Measurements from ENCODE around the gene PRKCA.

The PRKCA gene

DNA sequence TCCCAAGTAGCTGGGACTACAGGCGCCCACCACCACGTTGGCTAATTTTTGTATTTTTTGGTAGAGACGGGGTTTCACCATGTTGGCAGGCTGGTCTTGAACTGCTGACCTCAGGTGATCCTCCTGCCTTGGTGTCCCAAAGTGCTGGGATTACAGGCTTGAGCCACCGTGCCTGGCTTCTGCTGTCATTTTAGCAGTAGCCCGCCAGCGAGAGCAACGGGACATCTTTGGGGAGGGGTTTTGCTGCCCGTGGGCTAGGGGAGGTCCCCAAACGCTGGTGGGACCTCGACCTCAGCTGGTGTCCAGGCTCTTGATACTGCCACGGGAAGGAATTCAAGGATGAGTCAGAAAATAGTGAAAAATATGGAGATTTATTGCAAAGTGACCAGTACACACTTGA lies 424.4 kb downstream of the PRKCA start:
- TF ChIP-seq CTCF (conservative IDR thresholded peaks at IDR 0.05; ENCODE audit: low read length) (no peak), EZH2phosphoT487 (IDR thresholded peaks at IDR 0.05; ENCODE audit: borderline replicate concordance) (no peak)
- Histone ChIP-seq H3K27me3 (ENCODE audit: insufficient read depth, low read length, poor library complexity, severe bottlenecking) (no peaks in the 10 kb centered on the region), H3K36me3 (ENCODE audit: insufficient read depth, low read length) (no peaks in the 10 kb centered on the region), H3K4me2 (ENCODE audit: low read depth, low read length, poor library complexity, severe bottlenecking) (no peak overlapping the region), H3K9me2 (replicated peaks; ENCODE audit: low read depth, low read length) (no peaks in the 10 kb centered on the region), H3K9ac (ENCODE audit: low read depth, low read length, poor library complexity, severe bottlenecking) (no peak overlapping the region), H3K9me3 (ENCODE audit: insufficient read depth, low read depth, low read length) (no peaks in the 10 kb centered on the region), H3K4me1 (ENCODE audit: insufficient read depth, low read length, poor library complexity, severe bottlenecking) (no peaks in the 10 kb centered on the region), H3F3A (ENCODE audit: low read depth) (no peaks in the 10 kb centered on the region), H3K79me2 (ENCODE audit: insufficient read depth, low read length) (no peaks in the 10 kb centered on the region), H4K20me1 (ENCODE audit: insufficient read depth, low read length, poor library complexity, severe bottlenecking) (no peaks in the 10 kb centered on the region), H3K4me3 (ENCODE audit: low read length, poor library complexity, severe bottlenecking) (no peak overlapping the region), H2AFZ (ENCODE audit: low read length) (no peak overlapping the region)

- TF ChIP-seq CTCF (conservative IDR thresholded peaks at IDR 0.05; ENCODE audit: low read length) (peak; percentile 74), EZH2phosphoT487 (IDR thresholded peaks at IDR 0.05; ENCODE audit: borderline replicate concordance) (no peak)
- Histone ChIP-seq H3F3A (ENCODE audit: low read depth) (no peaks in the 10 kb centered on the region), H4K20me1 (ENCODE audit: insufficient read depth, low read length, poor library complexity, severe bottlenecking) (no peaks in the 10 kb centered on the region), H3K36me3 (ENCODE audit: insufficient read depth, low read length) (no peaks in the 10 kb centered on the region), H3K79me2 (ENCODE audit: insufficient read depth, low read length) (no peaks in the 10 kb centered on the region), H3K4me2 (ENCODE audit: low read depth, low read length, poor library complexity, severe bottlenecking) (no peak overlapping the region), H3K27me3 (ENCODE audit: insufficient read depth, low read length, poor library complexity, severe bottlenecking) (no peaks in the 10 kb centered on the region), H3K9me2 (replicated peaks; ENCODE audit: low read depth, low read length) (no peaks in the 10 kb centered on the region), H3K9me3 (ENCODE audit: insufficient read depth, low read depth, low read length) (no peaks in the 10 kb centered on the region), H2AFZ (ENCODE audit: low read length) (peak overlapping the region; percentile 28; the same call in 1 of the 2 replicates), H3K4me1 (ENCODE audit: insufficient read depth, low read length, poor library complexity, severe bottlenecking) (no peaks in the 10 kb centered on the region), H3K9ac (ENCODE audit: low read depth, low read length, poor library complexity, severe bottlenecking) (no peak overlapping the region), H3K4me3 (ENCODE audit: low read length, poor library complexity, severe bottlenecking) (no peak overlapping the region)
These were observed 425.5 kb downstream of the PRKCA start for GRCh38 chr17:66727634-66728570.

DNA sequence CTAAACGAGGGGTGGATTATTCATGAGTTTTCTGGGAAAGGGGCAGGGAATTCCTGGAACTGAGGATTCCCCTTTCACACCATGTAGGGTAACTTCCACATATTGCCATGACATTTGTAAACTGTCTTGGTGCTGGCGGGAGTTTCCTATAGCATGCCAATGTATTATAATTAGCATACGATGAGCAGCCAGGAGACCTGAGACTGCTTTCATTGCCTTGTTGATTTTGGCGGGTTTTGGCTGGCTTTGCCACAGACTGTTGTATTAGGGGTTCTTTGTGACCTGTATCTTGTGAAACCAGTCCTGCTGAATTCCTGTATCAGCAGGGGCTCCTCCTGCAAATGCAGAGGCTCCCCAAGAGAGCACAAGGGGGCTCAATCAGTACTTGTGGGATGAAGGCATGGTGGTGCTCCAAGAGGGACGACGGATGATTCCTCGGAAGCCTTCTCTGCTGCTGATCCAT lies 428.1 kb downstream of the PRKCA start:
- Histone ChIP-seq H3K9me2 (replicated peaks; ENCODE audit: low read depth, low read length) (no peaks in the 10 kb centered on the region), H3K79me2 (ENCODE audit: insufficient read depth, low read length) (no peaks in the 10 kb centered on the region), H3K27me3 (ENCODE audit: insufficient read depth, low read length, poor library complexity, severe bottlenecking) (no peaks in the 10 kb centered on the region), H3F3A (ENCODE audit: low read depth) (no peaks in the 10 kb centered on the region), H3K9me3 (ENCODE audit: insufficient read depth, low read depth, low read length) (no peaks in the 10 kb centered on the region), H3K4me1 (ENCODE audit: insufficient read depth, low read length, poor library complexity, severe bottlenecking) (no peaks in the 10 kb centered on the region), H2AFZ (ENCODE audit: low read length) (no peak overlapping the region), H3K4me2 (ENCODE audit: low read depth, low read length, poor library complexity, severe bottlenecking) (no peak overlapping the region), H4K20me1 (ENCODE audit: insufficient read depth, low read length, poor library complexity, severe bottlenecking) (no peaks in the 10 kb centered on the region), H3K36me3 (ENCODE audit: insufficient read depth, low read length) (no peaks in the 10 kb centered on the region), H3K9ac (ENCODE audit: low read depth, low read length, poor library complexity, severe bottlenecking) (no peak overlapping the region), H3K4me3 (ENCODE audit: low read length, poor library complexity, severe bottlenecking) (no peak overlapping the region)
- no peak for TF ChIP-seq CTCF (conservative IDR thresholded peaks at IDR 0.05; ENCODE audit: low read length)
- TF ChIP-seq EZH2phosphoT487 (IDR thresholded peaks at IDR 0.05; ENCODE audit: borderline replicate concordance): no peak
